HFF-Myc (cell line): ENCODE results near the gene KLK14.
A peak's percentile ranks its signal among the peaks of the same experiment; 100 is the strongest.

Source experiments
- DNase-seq: peaks from one replicate; pipeline ENCODE4 v3.0.0-alpha.2; 2011; ENCODE audit warnings: low read depth; ENCODE audit errors: extremely low read depth
- H3K4me3 ChIP-seq: replicated peaks from 2 replicates; pipeline ENCODE4 v1.5.1; 2011; ENCODE audit warnings: low read depth, mild to moderate bottlenecking, control low read depth, low read length
- TF ChIP-seq, protein P1 (sequence below): IDR thresholded peaks from 2 replicates; pipeline ENCODE4 v1.5.1; 2012; ENCODE audit warnings: mild to moderate bottlenecking, low read depth, low read length, control low read depth; ENCODE audit errors: missing control alignments

Gene KLK14

DNA sequence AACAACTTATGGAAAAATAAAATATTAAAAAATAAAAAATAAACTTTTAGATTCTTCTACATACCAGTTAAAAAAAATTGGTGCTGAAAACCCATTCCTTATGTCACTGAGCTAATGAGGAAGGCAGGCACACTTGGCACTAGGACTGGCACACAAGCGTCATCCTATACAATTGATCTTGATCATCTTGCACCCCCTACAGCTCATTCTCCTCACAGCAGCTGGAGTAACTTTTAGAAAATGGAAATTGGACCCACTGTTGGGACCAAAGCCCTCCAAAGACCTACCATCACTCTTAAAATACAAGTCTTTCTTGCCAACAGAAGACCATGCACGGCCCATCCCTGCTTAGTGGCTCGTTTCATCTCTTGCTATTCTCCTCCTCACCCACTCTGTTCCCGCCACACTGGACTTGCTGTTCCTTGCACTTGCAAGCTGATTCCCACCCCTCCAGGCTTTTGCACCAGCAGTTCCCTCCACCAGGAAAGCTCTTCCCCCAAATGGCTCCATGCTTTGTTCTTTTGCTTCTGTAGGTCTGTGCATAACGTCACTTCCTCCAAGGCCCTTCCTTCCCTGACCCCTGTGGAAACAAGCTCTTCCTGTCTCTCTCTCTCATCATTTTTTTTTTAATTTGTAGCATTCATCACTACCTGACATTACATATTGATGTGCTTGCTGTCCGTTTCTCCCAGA lies 13.9 kb upstream of the KLK14 start:
- H3K4me3 ChIP-seq: no peak overlapping the region
- TF ChIP-seq, protein P1, sequence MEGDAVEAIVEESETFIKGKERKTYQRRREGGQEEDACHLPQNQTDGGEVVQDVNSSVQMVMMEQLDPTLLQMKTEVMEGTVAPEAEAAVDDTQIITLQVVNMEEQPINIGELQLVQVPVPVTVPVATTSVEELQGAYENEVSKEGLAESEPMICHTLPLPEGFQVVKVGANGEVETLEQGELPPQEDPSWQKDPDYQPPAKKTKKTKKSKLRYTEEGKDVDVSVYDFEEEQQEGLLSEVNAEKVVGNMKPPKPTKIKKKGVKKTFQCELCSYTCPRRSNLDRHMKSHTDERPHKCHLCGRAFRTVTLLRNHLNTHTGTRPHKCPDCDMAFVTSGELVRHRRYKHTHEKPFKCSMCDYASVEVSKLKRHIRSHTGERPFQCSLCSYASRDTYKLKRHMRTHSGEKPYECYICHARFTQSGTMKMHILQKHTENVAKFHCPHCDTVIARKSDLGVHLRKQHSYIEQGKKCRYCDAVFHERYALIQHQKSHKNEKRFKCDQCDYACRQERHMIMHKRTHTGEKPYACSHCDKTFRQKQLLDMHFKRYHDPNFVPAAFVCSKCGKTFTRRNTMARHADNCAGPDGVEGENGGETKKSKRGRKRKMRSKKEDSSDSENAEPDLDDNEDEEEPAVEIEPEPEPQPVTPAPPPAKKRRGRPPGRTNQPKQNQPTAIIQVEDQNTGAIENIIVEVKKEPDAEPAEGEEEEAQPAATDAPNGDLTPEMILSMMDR: no peak
- no peak for DNase-seq

DNA sequence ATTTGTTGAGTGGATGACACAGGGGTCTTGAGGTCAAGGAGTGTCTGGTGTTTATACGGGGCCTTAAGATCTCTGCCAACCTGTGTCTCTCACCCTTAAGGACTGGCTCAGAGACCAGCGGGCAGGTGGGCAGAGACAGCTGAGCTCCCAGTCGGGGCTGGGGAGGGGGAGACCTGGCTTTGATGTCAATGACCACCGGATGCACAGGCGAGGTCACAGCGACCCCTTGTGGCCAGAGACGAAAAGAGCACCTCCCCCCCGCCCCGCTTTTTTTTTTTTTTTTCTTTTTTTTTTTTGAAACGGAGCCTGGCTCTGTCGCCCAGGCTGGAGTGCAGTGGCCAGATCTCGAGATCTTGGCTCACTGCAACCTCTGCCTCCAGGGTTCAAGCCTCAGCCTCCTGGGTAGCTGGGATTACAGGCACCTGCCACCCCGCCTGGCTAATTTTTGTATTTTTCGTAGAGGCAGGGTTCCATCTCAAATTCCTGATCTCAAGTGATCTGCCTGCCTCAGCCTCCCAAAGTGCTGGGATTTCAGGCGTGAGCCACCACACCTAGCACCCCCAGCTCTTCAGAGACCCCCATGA lies 12.1 kb upstream of the KLK14 start:
- TF ChIP-seq, protein P1: peak; percentile 69
- DNase-seq: no peak
- H3K4me3 ChIP-seq: no peak overlapping the region

DNA sequence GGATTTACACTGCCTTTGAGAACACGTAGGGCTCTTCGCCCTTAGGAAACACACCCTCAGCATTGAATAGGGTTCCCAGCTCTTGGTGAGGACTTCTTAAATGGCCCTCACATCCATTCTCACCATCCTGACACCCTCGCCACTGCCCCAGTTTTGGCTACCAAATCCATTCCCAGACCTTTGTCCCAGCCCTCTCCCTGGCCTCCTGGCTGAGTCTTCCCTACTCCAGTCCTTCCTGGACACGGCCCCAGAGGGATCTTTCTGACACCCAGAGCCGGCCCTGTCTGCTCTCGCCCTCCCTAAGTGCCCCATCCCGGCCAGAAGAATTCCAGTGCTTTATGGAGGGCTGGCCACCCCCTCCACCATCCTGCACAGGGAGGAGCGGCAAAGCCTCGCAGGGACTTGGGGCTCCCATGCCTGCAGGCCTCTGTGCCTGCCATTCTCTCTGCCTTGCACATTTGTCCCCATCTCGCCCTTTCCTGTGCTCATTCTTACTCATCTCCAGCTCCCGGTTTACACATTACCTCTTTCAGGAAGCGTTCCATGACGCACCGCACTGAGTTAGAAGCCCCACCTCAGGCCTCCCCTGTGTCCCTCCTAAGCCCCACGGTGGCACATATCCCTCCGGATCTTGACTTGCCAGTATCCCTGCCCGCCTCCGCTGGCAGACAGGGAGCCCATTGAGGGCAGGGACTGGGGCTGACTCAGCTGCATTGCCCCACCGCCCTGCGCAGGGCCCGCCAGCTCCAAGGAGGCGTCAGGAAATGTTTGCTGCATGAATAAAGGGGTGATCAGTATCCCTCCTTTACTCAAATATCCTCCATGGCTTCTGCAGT lies 11.0 kb upstream of the KLK14 start:
- TF ChIP-seq, protein P1: no peak
- DNase-seq: no peak
- H3K4me3 ChIP-seq: no peak overlapping the region

DNA sequence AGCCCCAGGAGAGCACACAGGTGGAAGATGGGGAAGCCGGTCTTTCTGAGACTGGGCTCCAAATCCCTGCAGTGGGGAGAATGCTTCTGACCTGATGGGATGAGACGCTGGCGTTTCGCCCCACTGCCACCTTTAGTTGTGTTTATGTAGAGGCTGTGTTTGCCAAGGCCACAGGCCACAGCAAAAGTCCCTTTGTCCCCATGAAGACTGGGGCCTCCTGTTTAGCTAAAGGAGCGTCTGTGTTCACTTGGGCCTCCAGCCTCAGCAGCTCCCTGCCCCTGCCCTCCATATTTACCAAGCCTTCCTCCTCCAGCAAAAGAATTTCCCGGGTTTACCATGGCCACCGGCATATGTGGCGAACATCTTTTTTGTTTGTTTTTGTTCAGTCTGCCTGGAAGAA lies 10.4 kb upstream of the KLK14 start:
- no peak for DNase-seq
- TF ChIP-seq, protein P1: no peak
- H3K4me3 ChIP-seq: no peak overlapping the region

DNA sequence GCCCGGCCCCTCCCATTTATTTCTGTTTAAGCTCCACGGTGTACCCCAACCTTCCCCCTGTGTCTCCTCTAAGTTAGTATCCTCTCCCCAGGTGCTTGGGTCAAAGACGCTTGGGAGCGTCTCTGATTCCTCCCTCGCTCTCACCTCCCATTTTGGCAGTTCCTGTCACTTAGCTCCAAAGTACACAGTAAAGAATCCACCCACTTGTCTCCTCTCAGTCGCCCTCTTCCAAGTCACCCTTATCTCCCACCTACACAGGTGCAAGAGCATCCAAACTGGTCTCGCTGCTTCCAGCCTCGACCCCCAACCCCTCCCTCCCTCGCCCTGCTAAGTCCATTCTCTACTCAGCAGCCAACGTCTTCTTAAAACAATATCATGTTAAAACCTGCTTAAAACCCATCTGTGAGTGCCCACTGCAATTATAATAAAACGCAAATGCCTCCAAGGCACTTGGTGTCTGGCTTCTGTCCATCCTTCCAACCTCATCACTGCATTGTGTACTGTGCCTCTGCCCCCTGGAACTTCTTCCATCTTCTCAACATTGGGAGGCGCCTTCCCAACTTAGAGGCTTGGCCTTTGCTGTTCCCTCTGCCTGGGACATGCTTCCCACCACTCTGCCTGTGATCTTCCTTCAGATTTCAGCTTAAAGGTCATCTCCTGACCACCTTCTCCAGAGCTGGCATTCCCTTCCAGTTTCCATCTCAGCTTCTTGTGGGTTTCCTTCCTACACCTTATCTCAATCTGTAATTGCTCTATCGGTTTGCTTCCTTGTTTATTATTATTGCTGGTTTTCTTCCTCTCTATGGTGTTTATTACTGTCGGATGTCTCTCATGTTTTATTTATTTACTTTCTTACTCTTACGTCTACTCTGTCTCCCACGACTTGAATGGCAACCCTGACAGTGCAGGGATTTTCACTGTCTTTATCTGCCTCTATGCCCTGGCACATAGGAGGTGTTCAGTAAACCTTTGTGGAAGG lies 9.5 kb upstream of the KLK14 start:
- TF ChIP-seq, protein P1: no peak

DNA sequence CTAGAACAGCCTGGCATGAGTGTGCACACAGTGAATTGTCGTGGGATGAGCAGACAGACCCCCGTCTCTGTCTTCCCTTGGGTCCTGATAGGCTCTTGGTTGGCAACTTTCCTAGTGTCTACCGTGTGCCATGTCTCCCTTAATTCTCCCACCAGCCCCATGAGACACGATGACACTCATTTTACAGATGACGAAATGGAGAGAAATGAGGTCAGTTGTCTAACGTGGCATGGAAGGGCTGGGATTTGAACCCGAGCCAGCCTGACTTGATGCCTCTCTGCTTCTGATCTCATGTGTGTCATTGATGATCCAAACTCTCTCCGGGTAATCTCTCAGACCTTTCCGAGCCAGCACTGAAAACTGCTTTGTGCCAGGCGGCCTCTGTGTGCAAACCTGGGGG lies 8.4 kb upstream of the KLK14 start:
- TF ChIP-seq, protein P1: no peak
- no peak for DNase-seq
- no peak overlapping the region for H3K4me3 ChIP-seq

More for the DNA sequence above, 9.5 kb upstream of the KLK14 start:
- H3K4me3 ChIP-seq: no peak overlapping the region
- no peak for DNase-seq
